Measurements from ENCODE around the gene RCBTB2.

The RCBTB2 gene

DNA sequence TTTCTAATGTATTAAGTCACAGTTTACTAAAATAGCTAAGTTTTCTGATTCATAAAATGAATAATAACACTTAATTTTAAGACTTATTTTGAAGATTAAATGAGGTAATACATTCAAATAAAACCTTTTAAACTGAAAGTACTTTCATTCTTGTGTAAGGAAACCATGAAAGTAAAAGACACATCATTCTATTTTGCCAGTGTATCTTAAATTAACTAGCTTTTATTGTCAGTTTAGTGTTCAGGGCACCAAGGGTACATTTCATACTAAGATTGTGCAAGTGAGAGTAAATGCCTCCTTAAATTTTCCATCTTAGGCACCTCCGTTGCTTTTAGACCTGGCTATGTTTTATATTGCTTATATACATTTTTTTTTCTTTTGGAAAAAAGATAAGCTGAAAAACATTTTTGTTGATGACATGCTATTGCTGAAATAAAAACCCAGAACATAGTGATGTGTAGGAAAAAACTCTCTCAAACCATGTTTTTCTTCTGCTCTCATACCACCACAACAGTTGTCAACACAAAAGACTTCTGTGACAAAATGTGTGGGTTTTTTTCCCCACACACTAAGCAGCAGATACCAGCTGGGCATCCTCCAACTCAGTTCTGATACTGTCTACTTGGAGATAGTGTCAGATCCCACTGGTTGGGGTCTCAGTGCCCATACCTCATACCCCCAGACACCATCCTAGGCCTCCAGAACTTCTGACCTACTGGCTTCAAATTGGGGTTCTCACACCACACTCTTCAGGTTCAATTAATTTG, 89.3 kb downstream of the RCBTB2 start:
- peak in 1 of 2 donors; percentile 22 for DNase-seq

Measured in CD4-positive, alpha-beta T cell treated with Interleukin-4 for 1 hour (primary cell).